GM12872 (cell line): ENCODE data around the gene ZNF236.

Source experiments
- CTCF ChIP-seq: IDR thresholded peaks from 3 replicates; pipeline ENCODE4 v1.5.1; 2011; ENCODE audit warnings: low read depth, mild to moderate bottlenecking, low read length, moderate library complexity; ENCODE audit not compliant: insufficient read depth

ZNF236 gene

DNA sequence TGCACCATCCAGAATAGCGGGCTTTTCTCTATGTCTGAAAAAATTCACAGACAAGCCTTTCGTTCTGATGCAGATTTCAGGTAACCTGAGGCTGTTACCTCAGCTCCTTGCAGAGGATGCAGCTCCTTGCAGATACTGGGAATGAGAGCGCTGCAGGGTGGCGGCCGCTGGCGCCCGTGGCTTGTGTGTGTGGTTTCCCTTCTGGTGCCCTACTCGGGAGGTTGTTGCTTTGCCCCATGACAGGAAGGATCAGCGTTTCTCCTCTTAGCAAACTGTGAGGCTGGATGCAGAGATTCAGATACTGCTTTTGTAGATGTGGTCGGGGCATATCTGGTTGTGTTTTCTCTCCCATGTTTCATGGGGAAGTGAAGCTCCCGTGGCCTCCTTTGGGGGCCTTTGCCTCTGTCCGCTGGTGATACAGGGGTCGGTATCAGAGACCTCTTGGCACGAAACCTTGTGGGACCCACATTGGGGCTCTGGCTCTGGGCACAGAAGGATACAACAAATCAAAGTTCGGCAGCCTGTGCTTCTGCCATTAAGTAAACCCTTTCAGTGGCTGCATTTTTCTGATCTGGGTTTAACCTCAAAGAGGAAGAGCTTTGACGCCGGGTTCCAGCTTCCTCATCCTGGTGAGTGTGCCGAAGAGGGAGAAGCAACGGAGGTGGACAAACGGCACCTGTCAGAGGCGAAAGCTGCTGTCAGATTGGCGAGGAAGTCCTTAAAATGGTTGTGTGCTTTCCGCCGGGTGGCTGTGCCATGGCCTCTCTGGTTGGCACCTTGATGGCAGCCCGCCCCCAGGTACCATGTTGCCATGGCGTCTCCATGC lies 182.4 kb downstream of the ZNF236 start:
- TF ChIP-seq CTCF = no peak

DNA sequence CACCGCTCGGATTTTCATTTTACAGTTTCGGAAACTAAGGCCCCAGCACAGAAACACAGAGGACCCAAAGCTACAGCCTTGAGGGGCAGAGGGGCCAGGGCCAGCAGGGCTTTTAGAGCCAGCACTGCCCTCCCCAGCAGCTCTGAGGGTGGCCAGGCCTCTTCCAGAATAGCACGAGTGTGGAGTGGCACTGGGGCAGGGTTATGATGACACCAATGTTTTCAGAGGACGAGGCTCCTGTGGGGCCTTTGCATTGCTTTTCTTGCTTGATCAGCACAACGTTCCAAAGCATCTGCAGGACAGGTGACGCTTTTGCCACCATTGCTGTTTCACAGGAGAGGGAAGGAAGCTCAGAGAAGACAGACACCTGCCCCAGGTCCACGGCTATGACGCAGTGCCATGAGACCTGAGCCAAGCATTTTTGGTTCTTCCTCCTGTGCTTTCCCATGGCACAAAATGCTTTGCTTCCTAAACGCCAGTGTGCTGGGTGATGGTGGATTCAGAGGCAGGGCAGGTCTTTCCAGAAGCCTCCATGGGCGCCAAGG lies 183.4 kb downstream of the ZNF236 start:
- TF ChIP-seq CTCF = no peak

GRCh38 chr18:77006305-77007175 lies 184.2 kb downstream of the ZNF236 start:
- TF ChIP-seq CTCF = no peak

- TF ChIP-seq CTCF = no peak
These were observed 184.9 kb downstream of the ZNF236 start for GRCh38 chr18:77007251-77007650.

DNA sequence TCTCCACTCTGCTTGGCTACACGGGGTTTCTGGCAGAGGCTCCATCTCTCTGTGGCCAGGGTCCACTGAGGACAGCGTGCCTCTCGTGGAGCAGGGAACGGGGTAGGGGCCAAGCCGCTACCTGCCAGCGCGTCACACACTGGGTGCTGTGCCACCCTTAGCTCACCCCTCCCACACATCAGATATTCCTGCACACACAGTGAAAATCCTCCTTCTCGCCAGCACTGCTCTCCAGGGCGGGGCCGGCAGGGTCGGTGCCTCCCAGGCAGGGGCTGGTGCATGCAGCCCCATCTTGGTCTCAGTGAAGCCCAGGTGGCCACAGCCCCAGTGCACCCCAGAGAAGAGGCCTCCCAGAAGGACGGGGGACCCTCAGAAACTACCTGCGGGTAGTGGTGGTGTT lies 185.6 kb downstream of the ZNF236 start:
- no peak for TF ChIP-seq CTCF

DNA sequence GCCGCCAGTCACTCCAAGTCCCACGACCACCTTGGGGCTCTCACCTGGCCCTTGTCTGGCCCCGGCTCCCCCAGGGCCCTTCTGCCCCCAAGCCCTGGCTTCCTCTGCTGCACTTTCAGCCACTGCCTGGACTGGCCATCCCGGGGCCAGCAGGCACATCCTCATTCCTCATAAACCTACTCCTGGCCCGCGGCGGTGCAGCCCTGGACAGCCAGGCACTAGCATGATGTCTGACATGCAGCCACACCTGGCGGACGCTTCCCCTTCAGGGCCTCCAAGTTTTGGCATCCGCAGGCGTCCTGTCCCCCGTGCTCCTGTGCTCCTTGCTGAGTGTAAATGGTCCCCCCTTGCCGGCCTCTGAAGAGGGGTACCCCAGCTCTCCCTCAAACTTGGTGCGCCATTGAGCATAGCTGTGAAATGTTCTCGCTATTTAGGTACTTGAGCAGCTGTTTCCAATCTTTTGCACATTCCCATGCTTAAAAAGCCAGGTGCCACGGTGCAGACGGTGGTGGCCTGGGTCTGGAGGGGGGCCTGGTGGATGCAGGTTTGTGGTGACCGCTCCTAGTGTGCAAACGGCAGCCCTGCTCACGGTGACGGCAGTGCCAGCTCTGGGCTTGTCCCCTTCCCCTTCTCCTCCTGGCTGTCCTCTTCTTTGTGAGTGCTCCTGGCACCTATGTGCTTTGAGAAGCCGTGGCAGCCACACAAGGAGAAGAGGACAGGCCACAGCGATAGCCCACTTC lies 186.4 kb downstream of the ZNF236 start:
- TF ChIP-seq CTCF = no peak
